Hepatocyte (in vitro differentiated cells): ENCODE results near the gene ZNF593. TPM values are rescaled to one million over a fixed set of nuclear protein-coding genes. Genes with fewer than 3 reads are reported as not detected.

ENCODE experiments used
- DNase-seq: peaks from one replicate; pipeline ENCODE4 v3.0.0-alpha.2; 2016; ENCODE audit warnings: low spot score
- H2AFZ ChIP-seq: fragments of 200-600 bp; sonication (generic); 2 replicates; pipeline ENCODE4 v1.6.0; 2016; ENCODE audit warnings: antibody characterized with exemption, mild to moderate bottlenecking
- H3K27ac ChIP-seq: fragments of 200-600 bp; sonication (generic); 2 replicates; pipeline ENCODE4 v1.5.1; 2016; ENCODE audit warnings: mild to moderate bottlenecking
- H3K27me3 ChIP-seq: fragments of 200-600 bp; sonication (generic); 2 replicates; pipeline ENCODE4 v1.6.1; 2016
- H3K36me3 ChIP-seq: fragments of 200-600 bp; sonication (generic); replicated peaks from 2 replicates; pipeline ENCODE4 v1.5.1; 2016; ENCODE audit warnings: low read depth; ENCODE audit not compliant: insufficient read depth
- H3K4me1 ChIP-seq: fragments of 200-600 bp; sonication (generic); 2 replicates; pipeline ENCODE4 v1.5.1; 2016; ENCODE audit warnings: mild to moderate bottlenecking, moderate library complexity; ENCODE audit not compliant: insufficient read depth
- H3K4me2 ChIP-seq: fragments of 200-600 bp; sonication (generic); 2 replicates; pipeline ENCODE4 v1.6.0; 2016
- H3K4me3 ChIP-seq: fragments of 200-600 bp; sonication (generic); 2 replicates; pipeline ENCODE4 v1.5.1; 2016; ENCODE audit warnings: mild to moderate bottlenecking
- H3K79me2 ChIP-seq: fragments of 200-600 bp; sonication (generic); 2 replicates; pipeline ENCODE4 v1.6.0; 2017; ENCODE audit warnings: mild to moderate bottlenecking
- H3K9me2 ChIP-seq: fragments of 200-600 bp; sonication (generic); replicated peaks from 2 replicates; pipeline ENCODE4 v1.6.0; 2017; ENCODE audit warnings: mild to moderate bottlenecking; ENCODE audit not compliant: insufficient read depth
- H3K9me3 ChIP-seq: fragments of 200-600 bp; sonication (generic); 2 replicates; pipeline ENCODE4 v1.5.1; 2016; ENCODE audit warnings: low read depth, mild to moderate bottlenecking
- H4K20me1 ChIP-seq: fragments of 200-600 bp; sonication (generic); 2 replicates; pipeline ENCODE4 v1.6.0; 2016; ENCODE audit warnings: mild to moderate bottlenecking; ENCODE audit not compliant: insufficient read depth, poor library complexity, severe bottlenecking
- EZH2 ChIP-seq: fragments of 200-600 bp; sonication (generic); IDR thresholded peaks from 2 replicates; pipeline ENCODE4 v1.6.1; 2016; ENCODE audit warnings: antibody characterized with exemption, mild to moderate bottlenecking, borderline replicate concordance
- EZH2phosphoT487 ChIP-seq: fragments of 200-600 bp; sonication (generic); IDR thresholded peaks from one replicate; pipeline ENCODE4 v1.6.1; 2018; ENCODE audit warnings: antibody characterized with exemption, mild to moderate bottlenecking, low read depth, moderate library complexity; ENCODE audit not compliant: unreplicated experiment, severe bottlenecking
- WGBS: methylation state at CpG from one replicate; pipeline ENCODE4 v1.1.6; 2016; ENCODE audit warnings: low lambda C conversion rate; ENCODE audit errors: missing lambda C conversion rate; 5-methylcytosine and 5-hydroxymethylcytosine counted together
- polyA plus RNA-seq: library from polyadenylated mRNA; unstranded; fragments of >200 nt; fragmentation: Nextera tagmentation; extraction: Ambion mirVana; gene quantifications from 2 replicates; pipeline ENCODE4 v1.2.1, GENCODE V29; 2016
- total RNA-seq: library from RNA; depleted of rRNA; stranded (reverse); fragments of >200 nt; gene quantifications from 2 replicates; pipeline ENCODE4 v1.2.3, GENCODE V29; 2014
- TF ChIP-seq, protein P1 (sequence below): fragments of 200-600 bp; sonication (generic); IDR thresholded peaks from 2 replicates; pipeline ENCODE4 v1.5.1; 2016; ENCODE audit warnings: antibody characterized with exemption, mild to moderate bottlenecking; ENCODE audit not compliant: poor library complexity

The ZNF593 gene
- total and polyA plus RNA-seq, 2 experiments from 2014 or later = 20.5 to 69.1 TPM

DNA sequence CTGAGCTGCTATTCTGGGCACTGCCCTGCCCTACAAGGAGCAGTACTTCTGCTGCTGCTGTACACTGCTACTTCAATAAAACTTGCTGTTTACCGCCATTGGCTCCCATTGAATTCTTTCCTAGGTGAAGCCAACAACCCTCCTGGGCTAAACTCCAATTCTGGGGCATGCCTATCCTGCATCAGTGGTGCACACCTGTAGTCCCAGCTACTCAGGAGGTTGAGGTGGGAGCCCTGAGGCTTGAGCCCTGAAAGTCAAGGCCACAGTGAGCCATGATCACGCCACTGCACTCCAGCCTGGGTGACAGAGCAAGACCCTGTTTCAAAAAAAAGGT lies 36.9 kb upstream of the ZNF593 start:
- TF ChIP-seq EZH2 (no peak), EZH2phosphoT487 (no peak)
- TF ChIP-seq, protein P1, sequence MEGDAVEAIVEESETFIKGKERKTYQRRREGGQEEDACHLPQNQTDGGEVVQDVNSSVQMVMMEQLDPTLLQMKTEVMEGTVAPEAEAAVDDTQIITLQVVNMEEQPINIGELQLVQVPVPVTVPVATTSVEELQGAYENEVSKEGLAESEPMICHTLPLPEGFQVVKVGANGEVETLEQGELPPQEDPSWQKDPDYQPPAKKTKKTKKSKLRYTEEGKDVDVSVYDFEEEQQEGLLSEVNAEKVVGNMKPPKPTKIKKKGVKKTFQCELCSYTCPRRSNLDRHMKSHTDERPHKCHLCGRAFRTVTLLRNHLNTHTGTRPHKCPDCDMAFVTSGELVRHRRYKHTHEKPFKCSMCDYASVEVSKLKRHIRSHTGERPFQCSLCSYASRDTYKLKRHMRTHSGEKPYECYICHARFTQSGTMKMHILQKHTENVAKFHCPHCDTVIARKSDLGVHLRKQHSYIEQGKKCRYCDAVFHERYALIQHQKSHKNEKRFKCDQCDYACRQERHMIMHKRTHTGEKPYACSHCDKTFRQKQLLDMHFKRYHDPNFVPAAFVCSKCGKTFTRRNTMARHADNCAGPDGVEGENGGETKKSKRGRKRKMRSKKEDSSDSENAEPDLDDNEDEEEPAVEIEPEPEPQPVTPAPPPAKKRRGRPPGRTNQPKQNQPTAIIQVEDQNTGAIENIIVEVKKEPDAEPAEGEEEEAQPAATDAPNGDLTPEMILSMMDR = no peak
- H4K20me1 ChIP-seq = no peaks in the 10 kb centered on the region
- no peak overlapping the region for H2AFZ ChIP-seq
- H3K9me2 ChIP-seq = no peaks in the 10 kb centered on the region
- H3K4me3 ChIP-seq = no peak overlapping the region
- no peaks in the 10 kb centered on the region for H3K79me2 ChIP-seq
- H3K27me3 ChIP-seq = no peaks in the 10 kb centered on the region
- no peak overlapping the region for H3K4me2 ChIP-seq
- H3K27ac ChIP-seq = no peak overlapping the region
- no peaks in the 10 kb centered on the region for H3K36me3 ChIP-seq
- H3K9me3 ChIP-seq = no peaks in the 10 kb centered on the region
- DNase-seq = no peak
- WGBS = 97% methylated on average over 2 of the region's 2 CpGs
- no peaks in the 10 kb centered on the region for H3K4me1 ChIP-seq

DNA sequence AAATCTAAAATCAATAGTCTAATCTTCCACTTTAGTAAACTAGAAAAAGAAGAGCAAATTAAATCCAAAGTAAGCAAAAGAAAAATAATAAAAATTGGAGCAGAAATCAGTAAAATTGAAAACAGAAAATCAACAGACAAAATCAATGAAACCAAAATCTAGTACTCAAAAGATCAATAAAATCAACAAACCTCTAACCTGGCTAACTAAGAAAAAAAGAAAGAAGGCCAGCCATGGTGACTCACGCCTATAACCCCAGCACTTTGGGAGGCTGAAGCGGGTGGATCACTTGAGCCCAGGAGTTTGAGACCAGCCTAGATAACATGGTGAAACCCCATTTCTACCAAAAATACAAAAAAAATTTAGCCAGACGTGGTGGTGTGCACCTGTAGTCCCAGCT lies 35.2 kb upstream of the ZNF593 start:
- WGBS = 88% methylated on average over 3 of the region's 3 CpGs
- no peaks in the 10 kb centered on the region for H4K20me1 ChIP-seq
- H3K4me3 ChIP-seq = no peak overlapping the region
- H3K9me3 ChIP-seq = no peaks in the 10 kb centered on the region
- TF ChIP-seq EZH2phosphoT487 (no peak), EZH2 (no peak)
- TF ChIP-seq, protein P1 = no peak
- no peaks in the 10 kb centered on the region for H3K9me2 ChIP-seq
- no peaks in the 10 kb centered on the region for H3K27me3 ChIP-seq
- H3K27ac ChIP-seq = no peak overlapping the region
- H3K79me2 ChIP-seq = no peaks in the 10 kb centered on the region
- H3K4me2 ChIP-seq = no peak overlapping the region
- no peaks in the 10 kb centered on the region for H3K4me1 ChIP-seq
- DNase-seq = no peak
- H3K36me3 ChIP-seq = no peaks in the 10 kb centered on the region
- no peak overlapping the region for H2AFZ ChIP-seq

DNA sequence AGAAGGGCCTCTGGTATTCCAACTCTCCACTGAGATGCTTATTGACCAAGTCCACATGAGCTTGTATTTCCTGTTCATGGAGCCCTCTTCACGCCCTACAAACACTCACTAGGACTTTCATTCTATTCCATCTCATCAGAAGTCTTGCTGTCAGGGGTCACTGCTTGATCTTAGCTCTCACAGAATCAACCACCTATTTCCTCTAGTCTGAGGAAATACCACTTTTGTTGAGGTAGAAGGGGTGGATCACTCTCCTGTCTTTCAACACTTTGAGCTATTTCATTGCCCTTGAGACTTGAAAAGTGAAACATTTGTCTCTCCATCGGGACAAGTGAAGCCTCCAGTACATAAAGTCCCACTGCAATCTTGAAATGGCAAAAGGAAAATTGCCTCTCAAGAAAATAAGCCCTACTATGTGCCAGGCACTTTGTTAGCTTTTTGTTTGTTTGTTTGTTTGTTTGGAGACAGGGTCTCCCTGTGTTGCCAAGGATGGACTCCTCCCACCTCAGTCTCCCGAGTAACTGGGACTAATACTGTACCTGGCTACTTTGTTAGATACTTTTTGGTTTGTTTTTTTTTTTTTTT lies 30.6 kb upstream of the ZNF593 start:
- no peaks in the 10 kb centered on the region for H4K20me1 ChIP-seq
- no peak for DNase-seq
- no peak overlapping the region for H2AFZ ChIP-seq
- no peak overlapping the region for H3K4me2 ChIP-seq
- H3K79me2 ChIP-seq = no peaks in the 10 kb centered on the region
- TF ChIP-seq, protein P1 = no peak
- TF ChIP-seq EZH2phosphoT487 (no peak), EZH2 (no peak)
- no peaks in the 10 kb centered on the region for H3K4me1 ChIP-seq
- no peaks in the 10 kb centered on the region for H3K9me3 ChIP-seq
- H3K27ac ChIP-seq = no peak overlapping the region
- 59% methylated on average over 3 of the region's 3 CpGs for WGBS
- H3K36me3 ChIP-seq = no peaks in the 10 kb centered on the region
- H3K4me3 ChIP-seq = no peak overlapping the region
- H3K9me2 ChIP-seq = no peaks in the 10 kb centered on the region
- no peaks in the 10 kb centered on the region for H3K27me3 ChIP-seq

DNA sequence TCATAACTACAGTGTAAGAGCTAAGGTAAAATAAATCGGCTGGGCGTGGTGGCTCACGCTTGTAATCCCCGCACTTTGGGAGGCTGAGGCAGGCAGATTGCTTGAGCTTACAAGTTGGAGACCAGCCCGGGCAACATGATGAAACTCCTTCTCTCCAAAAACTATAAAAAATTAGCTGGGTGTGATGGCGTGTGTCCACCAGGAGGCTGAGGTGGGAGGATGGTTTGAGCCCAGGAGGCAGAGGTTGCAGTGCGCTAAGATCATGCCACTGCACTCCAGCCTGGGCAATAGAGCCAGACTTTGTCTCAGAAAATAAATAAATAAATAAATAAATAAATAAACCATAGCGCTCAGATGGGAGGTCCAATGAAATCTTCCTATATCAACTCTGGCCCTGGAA lies 27.5 kb upstream of the ZNF593 start:
- no peaks in the 10 kb centered on the region for H3K4me1 ChIP-seq
- H3K27ac ChIP-seq = no peak overlapping the region
- no peak for DNase-seq
- H3K4me2 ChIP-seq = no peak overlapping the region
- no peaks in the 10 kb centered on the region for H3K36me3 ChIP-seq
- no peak overlapping the region for H2AFZ ChIP-seq
- no peaks in the 10 kb centered on the region for H3K9me2 ChIP-seq
- H3K79me2 ChIP-seq = no peaks in the 10 kb centered on the region
- no peaks in the 10 kb centered on the region for H3K9me3 ChIP-seq
- no peak overlapping the region for H3K4me3 ChIP-seq
- TF ChIP-seq EZH2phosphoT487 = no peak
- no peak for TF ChIP-seq EZH2
- TF ChIP-seq, protein P1 = no peak
- WGBS = 91% methylated on average over 8 of the region's 8 CpGs
- no peaks in the 10 kb centered on the region for H3K27me3 ChIP-seq
- no peaks in the 10 kb centered on the region for H4K20me1 ChIP-seq
